Neural cell (in vitro differentiated cells): Measurements from ENCODE around the gene HS3ST1. TPM values are rescaled to one million over a fixed set of nuclear protein-coding genes. Genes with fewer than 3 reads are reported as not detected.

Experiments used
- H2AFZ ChIP-seq: fragments of 200-600, 300-800 bp; sonication (generic), shearing (Covaris generic); 2 replicates; pipeline ENCODE4 v1.6.0; 2014; ENCODE audit warnings: low read depth, mild to moderate bottlenecking, antibody characterized with exemption, low read length, moderate library complexity
- H3F3A ChIP-seq: fragments of 200-600 bp; shearing (Covaris generic); 2 replicates; pipeline ENCODE4 v1.6.1; 2016; ENCODE audit warnings: mild to moderate bottlenecking, moderate library complexity, mixed read lengths, antibody characterized with exemption, low read length; ENCODE audit not compliant: insufficient read depth, poor library complexity, severe bottlenecking
- H3K27ac ChIP-seq: fragments of 200-600, 300-800 bp; sonication (generic), shearing (Covaris generic); 2 replicates; pipeline ENCODE4 v1.5.1; 2014; ENCODE audit warnings: mild to moderate bottlenecking, low read length, moderate library complexity
- H3K27me3 ChIP-seq: fragments of 300-800, 200-600 bp; sonication (generic), shearing (Covaris generic); 2 replicates; pipeline ENCODE4 v1.6.0; 2014; ENCODE audit warnings: mild to moderate bottlenecking, low read depth, low read length, moderate library complexity; ENCODE audit not compliant: insufficient read depth
- H3K36me3 ChIP-seq: fragments of 300-800, 200-600 bp; sonication (generic), shearing (Covaris generic); 2 replicates; pipeline ENCODE4 v1.5.1; 2014; ENCODE audit warnings: mild to moderate bottlenecking, antibody characterized with exemption, low read length, moderate library complexity; ENCODE audit not compliant: insufficient read depth
- H3K4me2 ChIP-seq: fragments of 300-800, 200-600 bp; sonication (generic), shearing (Covaris generic); 2 replicates; pipeline ENCODE4 v1.6.0; 2014; ENCODE audit warnings: mild to moderate bottlenecking, low read length
- H3K4me3 ChIP-seq: fragments of 300-800, 200-600 bp; sonication (generic), shearing (Covaris generic); 2 replicates; pipeline ENCODE4 v1.5.1; 2014; ENCODE audit warnings: mild to moderate bottlenecking, low read length, moderate library complexity
- H3K79me2 ChIP-seq: fragments of 200-600 bp; shearing (Covaris generic); replicated peaks from 2 replicates; pipeline ENCODE4 v1.6.0; 2014; ENCODE audit warnings: mild to moderate bottlenecking, low read length, moderate library complexity; ENCODE audit not compliant: insufficient read depth
- H3K9ac ChIP-seq: fragments of 300-800, 200-600 bp; sonication (generic), shearing (Covaris generic); 2 replicates; pipeline ENCODE4 v1.6.1; 2016; ENCODE audit warnings: mild to moderate bottlenecking, low read length, mixed read lengths
- H3K9me2 ChIP-seq: fragments of 200-600 bp; shearing (Covaris generic); 2 replicates; pipeline ENCODE4 v1.6.1; 2016; ENCODE audit warnings: mild to moderate bottlenecking, low read length, mixed read lengths; ENCODE audit not compliant: insufficient read depth
- H3K9me3 ChIP-seq: fragments of 200-600, 300-800 bp; sonication (generic), shearing (Covaris generic); 2 replicates; pipeline ENCODE4 v1.6.1; 2016; ENCODE audit warnings: mild to moderate bottlenecking, mixed run types, low read length, moderate library complexity, mixed read lengths
- H4K20me1 ChIP-seq: fragments of 200-600 bp; shearing (Covaris generic); 2 replicates; pipeline ENCODE4 v1.6.1; 2016; ENCODE audit warnings: mild to moderate bottlenecking, mixed run types; ENCODE audit not compliant: insufficient read depth
- CTCF ChIP-seq: fragments of 450-650 bp; IDR thresholded peaks from 2 replicates; pipeline ENCODE4 v1.5.1; 2014; ENCODE audit warnings: antibody characterized with exemption, mild to moderate bottlenecking, moderate library complexity; ENCODE audit not compliant: poor library complexity, severe bottlenecking
- EP300 ChIP-seq: fragments of 450-650 bp; conservative IDR thresholded peaks from 2 replicates; pipeline ENCODE4 v1.6.1; 2014; ENCODE audit warnings: antibody characterized with exemption, mild to moderate bottlenecking, moderate library complexity; ENCODE audit not compliant: poor library complexity, severe bottlenecking
- EZH2 ChIP-seq: fragments of 200-600, 300-800 bp; shearing (Covaris generic), sonication (generic); IDR thresholded peaks from 2 replicates; pipeline ENCODE4 v1.6.1; 2014; ENCODE audit warnings: antibody characterized with exemption, low read length, borderline replicate concordance, mild to moderate bottlenecking; ENCODE audit not compliant: insufficient read depth, poor library complexity, severe bottlenecking
- MXI1 ChIP-seq: fragments of 450-650 bp; conservative IDR thresholded peaks from 2 replicates; pipeline ENCODE4 v1.6.1; 2014; ENCODE audit warnings: antibody characterized with exemption, mild to moderate bottlenecking; ENCODE audit not compliant: poor library complexity, severe bottlenecking
- POLR2AphosphoS5 ChIP-seq: IDR thresholded peaks from 2 replicates; pipeline ENCODE4 v1.6.1; 2012
- RAD21 ChIP-seq: fragments of 450-650 bp; conservative IDR thresholded peaks from 2 replicates; pipeline ENCODE4 v1.6.1; 2014; ENCODE audit warnings: antibody characterized with exemption, mild to moderate bottlenecking, moderate library complexity
- REST ChIP-seq: IDR thresholded peaks from 2 replicates; pipeline ENCODE4 v1.6.1; 2012; ENCODE audit warnings: borderline replicate concordance
- SMC3 ChIP-seq: fragments of 450-650 bp; conservative IDR thresholded peaks from 2 replicates; pipeline ENCODE4 v1.6.1; 2014; ENCODE audit warnings: antibody characterized with exemption, mild to moderate bottlenecking, moderate library complexity; ENCODE audit not compliant: poor library complexity
- TAF1 ChIP-seq: IDR thresholded peaks from 2 replicates; pipeline ENCODE4 v1.6.1; 2012; ENCODE audit warnings: low read depth
- polyA plus RNA-seq: library from polyadenylated mRNA; depleted of rRNA; stranded (reverse); fragments of >200 nt; gene quantifications from 2 replicates; pipeline ENCODE4 v1.2.3, GENCODE V29; 2014

HS3ST1 gene
- polyA plus RNA-seq, 1 donor from 2014 or later: 0.35 TPM

- no peak overlapping the region for H3K4me2 ChIP-seq
- no peaks in the 10 kb centered on the region for H3K9me2 ChIP-seq
- H3K27ac ChIP-seq: no peak overlapping the region
- TF ChIP-seq CTCF (no peak), MXI1 (no peak), EP300 (no peak), EZH2 (no peak), TAF1 (no peak), RAD21 (no peak), SMC3 (no peak), REST (no peak), POLR2AphosphoS5 (no peak)
- H3F3A ChIP-seq: no peaks in the 10 kb centered on the region
- H3K4me3 ChIP-seq: no peak overlapping the region
- H3K79me2 ChIP-seq: no peaks in the 10 kb centered on the region
- no peaks in the 10 kb centered on the region for H3K9me3 ChIP-seq
- H4K20me1 ChIP-seq: no peaks in the 10 kb centered on the region
- no peak overlapping the region for H2AFZ ChIP-seq
- H3K36me3 ChIP-seq: no peaks in the 10 kb centered on the region
- no peaks in the 10 kb centered on the region for H3K27me3 ChIP-seq
- H3K9ac ChIP-seq: no peak overlapping the region
Measured at GRCh38 chr4:11409632-11410031, 19.1 kb downstream of the HS3ST1 start.

GRCh38 chr4:11408233-11408967 lies 20.3 kb downstream of the HS3ST1 start:
- no peak for TF ChIP-seq RAD21
- H3K79me2 ChIP-seq: no peaks in the 10 kb centered on the region
- H3K27me3 ChIP-seq: no peaks in the 10 kb centered on the region
- H3K4me3 ChIP-seq: no peak overlapping the region
- H3K4me2 ChIP-seq: no peak overlapping the region
- H3K27ac ChIP-seq: no peak overlapping the region
- H3K36me3 ChIP-seq: no peaks in the 10 kb centered on the region
- no peaks in the 10 kb centered on the region for H3K9me3 ChIP-seq
- H2AFZ ChIP-seq: no peak overlapping the region
- H4K20me1 ChIP-seq: no peaks in the 10 kb centered on the region
- no peak overlapping the region for H3K9ac ChIP-seq
- H3F3A ChIP-seq: no peaks in the 10 kb centered on the region
- H3K9me2 ChIP-seq: no peaks in the 10 kb centered on the region
